HepG2 (cell line): ENCODE measurements around the gene ZNF184. TPM values are rescaled to one million over a fixed set of nuclear protein-coding genes. Genes with fewer than 3 reads are reported as not detected.
A peak's percentile ranks its signal among the peaks of the same experiment; 100 is the strongest.

ENCODE experiments used
- ATF1 ChIP-seq: IDR thresholded peaks from 2 replicates; pipeline ENCODE4 v1.6.1; 2016; ENCODE audit warnings: mild to moderate bottlenecking, control low read depth
- IRF2 ChIP-seq: IDR thresholded peaks from 2 replicates; pipeline ENCODE4 v1.6.1; 2018; ENCODE audit warnings: missing genetic modification reagents, missing compliant biosample characterization
- LCORL ChIP-seq, 2 experiments: fragments of 450-650 bp in 1 of 2; sonication (generic) in 1 of 2; formaldehyde crosslinking in 1 of 2; IDR thresholded peaks; 2 replicates each; pipeline versions ENCODE4 v1.5.0 to v1.6.1; 2017 to 2020; ENCODE audit warnings: antibody characterized with exemption in 1 of 2, missing genetic modification reagents in 1 of 2
- MED1 ChIP-seq: sonication (generic); formaldehyde crosslinking; IDR thresholded peaks from 2 replicates; pipeline ENCODE4 v1.4.0; 2020; ENCODE audit warnings: missing genetic modification reagents
- PCBP2 ChIP-seq: fragments of 200-400 bp; formaldehyde crosslinking; optimal IDR thresholded peaks from 2 replicates; pipeline ENCODE3; 2018; ENCODE audit warnings: low read length, low read depth; ENCODE audit not compliant: poor library complexity, severe bottlenecking
- ZBTB49 ChIP-seq: sonication (generic); formaldehyde crosslinking; IDR thresholded peaks from 2 replicates; pipeline ENCODE4 v1.4.0; 2020; ENCODE audit warnings: missing genetic modification reagents, borderline replicate concordance
- ZNF792 ChIP-seq: IDR thresholded peaks from 2 replicates; pipeline ENCODE4 v1.6.1; 2016
- polyA plus RNA-seq, 8 experiments: library from polyadenylated mRNA; depleted of rRNA in 3 of 8; stranded (reverse) in 7 of 8; unstranded in 1 of 8; fragments of >200 nt; fragmentation: Illumina TruSeq in 4 of 8; extraction: Trizol in 4 of 8; gene quantifications; 2 replicates each; pipeline versions ENCODE4 v1.2.1 to v1.2.3, GENCODE V29; 2011 to 2016; ENCODE audit warnings: low read depth in 4 of 8, missing spikeins in 1 of 8, mixed read lengths in 1 of 8; ENCODE audit not compliant: insufficient read depth in 1 of 8
- total RNA-seq, 5 experiments: library from RNA; depleted of rRNA; stranded (reverse); fragments of >200 nt; fragmentation: Illumina TruSeq; extraction: Trizol; gene quantifications; 2 replicates each; pipeline ENCODE4 v1.2.3, GENCODE V29; 2016; ENCODE audit warnings: low read depth in 1 of 5
- TF ChIP-seq, protein P1 (sequence below): sonication (generic); formaldehyde crosslinking; IDR thresholded peaks from 2 replicates; pipeline ENCODE4 v1.5.1; 2020; ENCODE audit warnings: mild to moderate bottlenecking, missing genetic modification reagents, moderate library complexity
- TF ChIP-seq, protein P2 (sequence below): sonication (generic); formaldehyde crosslinking; IDR thresholded peaks from 2 replicates; pipeline ENCODE4 v1.5.1; 2020; ENCODE audit warnings: mild to moderate bottlenecking, missing genetic modification reagents, borderline replicate concordance
- TF ChIP-seq, protein P3 (sequence below): fragments of 450-650 bp; IDR thresholded peaks from 2 replicates; pipeline ENCODE4 v1.6.1; 2016
- TF ChIP-seq, protein P4 (sequence below), 2 experiments: sonication (generic) in 1 of 2; formaldehyde crosslinking in 1 of 2; IDR thresholded peaks; 2 replicates each; pipeline versions ENCODE4 v1.4.0 to v1.6.1; 2018 to 2020; ENCODE audit warnings: missing genetic modification reagents in 2 of 2, borderline replicate concordance in 1 of 2, low read depth in 1 of 2, mild to moderate bottlenecking in 1 of 2, missing biosample characterization in 1 of 2

Gene ZNF184
- total and polyA plus RNA-seq, 2 of the 13 experiments (the other 11 are each of a cell fraction or from before 2014, with no cell fraction given), result 2.1 to 10.1 TPM

GRCh38 chr6:27495386-27496135 lies 22.7 kb upstream of the ZNF184 start (continued):
- TF ChIP-seq, protein P1, sequence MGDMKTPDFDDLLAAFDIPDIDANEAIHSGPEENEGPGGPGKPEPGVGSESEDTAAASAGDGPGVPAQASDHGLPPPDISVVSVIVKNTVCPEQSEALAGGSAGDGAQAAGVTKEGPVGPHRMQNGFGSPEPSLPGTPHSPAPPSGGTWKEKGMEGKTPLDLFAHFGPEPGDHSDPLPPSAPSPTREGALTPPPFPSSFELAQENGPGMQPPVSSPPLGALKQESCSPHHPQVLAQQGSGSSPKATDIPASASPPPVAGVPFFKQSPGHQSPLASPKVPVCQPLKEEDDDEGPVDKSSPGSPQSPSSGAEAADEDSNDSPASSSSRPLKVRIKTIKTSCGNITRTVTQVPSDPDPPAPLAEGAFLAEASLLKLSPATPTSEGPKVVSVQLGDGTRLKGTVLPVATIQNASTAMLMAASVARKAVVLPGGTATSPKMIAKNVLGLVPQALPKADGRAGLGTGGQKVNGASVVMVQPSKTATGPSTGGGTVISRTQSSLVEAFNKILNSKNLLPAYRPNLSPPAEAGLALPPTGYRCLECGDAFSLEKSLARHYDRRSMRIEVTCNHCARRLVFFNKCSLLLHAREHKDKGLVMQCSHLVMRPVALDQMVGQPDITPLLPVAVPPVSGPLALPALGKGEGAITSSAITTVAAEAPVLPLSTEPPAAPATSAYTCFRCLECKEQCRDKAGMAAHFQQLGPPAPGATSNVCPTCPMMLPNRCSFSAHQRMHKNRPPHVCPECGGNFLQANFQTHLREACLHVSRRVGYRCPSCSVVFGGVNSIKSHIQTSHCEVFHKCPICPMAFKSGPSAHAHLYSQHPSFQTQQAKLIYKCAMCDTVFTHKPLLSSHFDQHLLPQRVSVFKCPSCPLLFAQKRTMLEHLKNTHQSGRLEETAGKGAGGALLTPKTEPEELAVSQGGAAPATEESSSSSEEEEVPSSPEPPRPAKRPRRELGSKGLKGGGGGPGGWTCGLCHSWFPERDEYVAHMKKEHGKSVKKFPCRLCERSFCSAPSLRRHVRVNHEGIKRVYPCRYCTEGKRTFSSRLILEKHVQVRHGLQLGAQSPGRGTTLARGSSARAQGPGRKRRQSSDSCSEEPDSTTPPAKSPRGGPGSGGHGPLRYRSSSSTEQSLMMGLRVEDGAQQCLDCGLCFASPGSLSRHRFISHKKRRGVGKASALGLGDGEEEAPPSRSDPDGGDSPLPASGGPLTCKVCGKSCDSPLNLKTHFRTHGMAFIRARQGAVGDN, result peak; percentile 61
- TF ChIP-seq, protein P2, sequence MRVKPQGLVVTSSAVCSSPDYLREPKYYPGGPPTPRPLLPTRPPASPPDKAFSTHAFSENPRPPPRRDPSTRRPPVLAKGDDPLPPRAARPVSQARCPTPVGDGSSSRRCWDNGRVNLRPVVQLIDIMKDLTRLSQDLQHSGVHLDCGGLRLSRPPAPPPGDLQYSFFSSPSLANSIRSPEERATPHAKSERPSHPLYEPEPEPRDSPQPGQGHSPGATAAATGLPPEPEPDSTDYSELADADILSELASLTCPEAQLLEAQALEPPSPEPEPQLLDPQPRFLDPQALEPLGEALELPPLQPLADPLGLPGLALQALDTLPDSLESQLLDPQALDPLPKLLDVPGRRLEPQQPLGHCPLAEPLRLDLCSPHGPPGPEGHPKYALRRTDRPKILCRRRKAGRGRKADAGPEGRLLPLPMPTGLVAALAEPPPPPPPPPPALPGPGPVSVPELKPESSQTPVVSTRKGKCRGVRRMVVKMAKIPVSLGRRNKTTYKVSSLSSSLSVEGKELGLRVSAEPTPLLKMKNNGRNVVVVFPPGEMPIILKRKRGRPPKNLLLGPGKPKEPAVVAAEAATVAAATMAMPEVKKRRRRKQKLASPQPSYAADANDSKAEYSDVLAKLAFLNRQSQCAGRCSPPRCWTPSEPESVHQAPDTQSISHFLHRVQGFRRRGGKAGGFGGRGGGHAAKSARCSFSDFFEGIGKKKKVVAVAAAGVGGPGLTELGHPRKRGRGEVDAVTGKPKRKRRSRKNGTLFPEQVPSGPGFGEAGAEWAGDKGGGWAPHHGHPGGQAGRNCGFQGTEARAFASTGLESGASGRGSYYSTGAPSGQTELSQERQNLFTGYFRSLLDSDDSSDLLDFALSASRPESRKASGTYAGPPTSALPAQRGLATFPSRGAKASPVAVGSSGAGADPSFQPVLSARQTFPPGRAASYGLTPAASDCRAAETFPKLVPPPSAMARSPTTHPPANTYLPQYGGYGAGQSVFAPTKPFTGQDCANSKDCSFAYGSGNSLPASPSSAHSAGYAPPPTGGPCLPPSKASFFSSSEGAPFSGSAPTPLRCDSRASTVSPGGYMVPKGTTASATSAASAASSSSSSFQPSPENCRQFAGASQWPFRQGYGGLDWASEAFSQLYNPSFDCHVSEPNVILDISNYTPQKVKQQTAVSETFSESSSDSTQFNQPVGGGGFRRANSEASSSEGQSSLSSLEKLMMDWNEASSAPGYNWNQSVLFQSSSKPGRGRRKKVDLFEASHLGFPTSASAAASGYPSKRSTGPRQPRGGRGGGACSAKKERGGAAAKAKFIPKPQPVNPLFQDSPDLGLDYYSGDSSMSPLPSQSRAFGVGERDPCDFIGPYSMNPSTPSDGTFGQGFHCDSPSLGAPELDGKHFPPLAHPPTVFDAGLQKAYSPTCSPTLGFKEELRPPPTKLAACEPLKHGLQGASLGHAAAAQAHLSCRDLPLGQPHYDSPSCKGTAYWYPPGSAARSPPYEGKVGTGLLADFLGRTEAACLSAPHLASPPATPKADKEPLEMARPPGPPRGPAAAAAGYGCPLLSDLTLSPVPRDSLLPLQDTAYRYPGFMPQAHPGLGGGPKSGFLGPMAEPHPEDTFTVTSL (CRISPR knock-in tag), result 0 out of 2 replicates have a peak, but pooled peaks have one; percentile 15
- TF ChIP-seq, protein P3, sequence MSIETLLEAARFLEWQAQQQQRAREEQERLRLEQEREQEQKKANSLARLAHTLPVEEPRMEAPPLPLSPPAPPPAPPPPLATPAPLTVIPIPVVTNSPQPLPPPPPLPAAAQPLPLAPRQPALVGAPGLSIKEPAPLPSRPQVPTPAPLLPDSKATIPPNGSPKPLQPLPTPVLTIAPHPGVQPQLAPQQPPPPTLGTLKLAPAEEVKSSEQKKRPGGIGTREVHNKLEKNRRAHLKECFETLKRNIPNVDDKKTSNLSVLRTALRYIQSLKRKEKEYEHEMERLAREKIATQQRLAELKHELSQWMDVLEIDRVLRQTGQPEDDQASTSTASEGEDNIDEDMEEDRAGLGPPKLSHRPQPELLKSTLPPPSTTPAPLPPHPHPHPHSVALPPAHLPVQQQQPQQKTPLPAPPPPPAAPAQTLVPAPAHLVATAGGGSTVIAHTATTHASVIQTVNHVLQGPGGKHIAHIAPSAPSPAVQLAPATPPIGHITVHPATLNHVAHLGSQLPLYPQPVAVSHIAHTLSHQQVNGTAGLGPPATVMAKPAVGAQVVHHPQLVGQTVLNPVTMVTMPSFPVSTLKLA, result no peak
- TF ChIP-seq ZNF792 (peak; percentile 85), ZBTB49 (CRISPR knock-in tag) (0 out of 2 replicates have a peak, but pooled peaks have one; percentile 40), MED1 (CRISPR knock-in tag) (peak; percentile 20; the same call in 1 of the 2 replicates), ATF1 (CRISPR knock-in tag) (peak; percentile 95), IRF2 (CRISPR knock-in tag) (peak; percentile 76), LCORL (IDR thresholded peaks at IDR 0.05) (no peak), LCORL (CRISPR knock-in tag; IDR thresholded peaks at IDR 0.05) (peak; percentile 70), PCBP2 (no peak)
- TF ChIP-seq, protein P4, sequence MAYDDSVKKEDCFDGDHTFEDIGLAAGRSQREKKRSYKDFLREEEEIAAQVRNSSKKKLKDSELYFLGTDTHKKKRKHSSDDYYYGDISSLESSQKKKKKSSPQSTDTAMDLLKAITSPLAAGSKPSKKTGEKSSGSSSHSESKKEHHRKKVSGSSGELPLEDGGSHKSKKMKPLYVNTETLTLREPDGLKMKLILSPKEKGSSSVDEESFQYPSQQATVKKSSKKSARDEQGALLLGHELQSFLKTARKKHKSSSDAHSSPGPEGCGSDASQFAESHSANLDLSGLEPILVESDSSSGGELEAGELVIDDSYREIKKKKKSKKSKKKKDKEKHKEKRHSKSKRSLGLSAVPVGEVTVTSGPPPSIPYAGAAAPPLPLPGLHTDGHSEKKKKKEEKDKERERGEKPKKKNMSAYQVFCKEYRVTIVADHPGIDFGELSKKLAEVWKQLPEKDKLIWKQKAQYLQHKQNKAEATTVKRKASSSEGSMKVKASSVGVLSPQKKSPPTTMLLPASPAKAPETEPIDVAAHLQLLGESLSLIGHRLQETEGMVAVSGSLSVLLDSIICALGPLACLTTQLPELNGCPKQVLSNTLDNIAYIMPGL (CRISPR knock-in tag; IDR thresholded peaks at IDR 0.05; ENCODE audit: borderline replicate concordance in 1 of 2, low read depth in 1 of 2), result peak; percentile 97 to 99
